IPS DF 6.9 (cell line): ENCODE measurements around the gene FNDC3B.
"Not testable (repeated sequence)": the region's sequence is repeated elsewhere in the genome, so short reads cannot be mapped to it uniquely, and the experiment has no call there.

ENCODE experiments used
- DNase-seq: peaks from one replicate; pipeline ENCODE4 v3.0.0-alpha.2; 2013; ENCODE audit warnings: low read depth, low spot score
- H3K27ac ChIP-seq: one replicate; pipeline ENCODE4 v1.5.1; 2013; ENCODE audit warnings: low read length, control low read depth
- H3K27me3 ChIP-seq: 2 replicates; pipeline ENCODE4 v1.6.1; 2013; ENCODE audit warnings: mild to moderate bottlenecking, low read length; ENCODE audit not compliant: control insufficient read depth, insufficient read depth
- H3K36me3 ChIP-seq: 2 replicates; pipeline ENCODE4 v1.6.1; 2013; ENCODE audit warnings: low read length; ENCODE audit not compliant: control insufficient read depth, insufficient read depth
- H3K4me1 ChIP-seq: 2 replicates; pipeline ENCODE4 v1.6.1; 2013; ENCODE audit warnings: low read length; ENCODE audit not compliant: control insufficient read depth, insufficient read depth
- H3K4me3 ChIP-seq: 2 replicates; pipeline ENCODE4 v1.5.1; 2013; ENCODE audit warnings: mild to moderate bottlenecking, low read length
- H3K9me3 ChIP-seq: 2 replicates; pipeline ENCODE4 v1.6.1; 2013; ENCODE audit warnings: low read length, inconsistent platforms; ENCODE audit not compliant: control insufficient read depth, insufficient read depth
- WGBS: extraction: QIAGEN DNeasy Blood & Tissue Kit; methylation state at CpG from one replicate; pipeline ENCODE4 v1.1.7; 2013; ENCODE audit warnings: mixed read lengths, missing lambda C conversion rate; ENCODE audit not compliant: insufficient read length, insufficient coverage; 5-methylcytosine and 5-hydroxymethylcytosine counted together

Gene FNDC3B

GRCh38 chr3:172356427-172356826 is 317.0 kb downstream of the FNDC3B start:
- Histone ChIP-seq H3K36me3 (peaks cover 4% of the 10 kb centered on the region; the same call in 1 of the 2 replicates), H3K27me3 (no peaks in the 10 kb centered on the region), H3K4me3 (no peak overlapping the region), H3K27ac (no peak overlapping the region), H3K4me1 (no peaks in the 10 kb centered on the region), H3K9me3 (no peaks in the 10 kb centered on the region)
- DNase-seq, result no peak
- no CpG with 5 or more reads among the region's 5 CpGs for WGBS

GRCh38 chr3:172357850-172358754 is 318.7 kb downstream of the FNDC3B start:
- H3K9me3 ChIP-seq, result no peaks in the 10 kb centered on the region
- DNase-seq, result no peak
- no CpG with 5 or more reads among the region's 6 CpGs for WGBS
- H3K36me3 ChIP-seq, result no peaks in the 10 kb centered on the region; the same call in 1 of the 2 replicates
- H3K27me3 ChIP-seq, result no peaks in the 10 kb centered on the region
- H3K4me1 ChIP-seq, result no peaks in the 10 kb centered on the region
- no peak overlapping the region for H3K4me3 ChIP-seq
- no peak overlapping the region for H3K27ac ChIP-seq

- Histone ChIP-seq H3K9me3 (no peaks in the 10 kb centered on the region), H3K36me3 (no peaks in the 10 kb centered on the region; the same call in 1 of the 2 replicates)
These were observed 319.9 kb downstream of the FNDC3B start for GRCh38 chr3:172359231-172359630.

GRCh38 chr3:172359996-172360395 is 320.6 kb downstream of the FNDC3B start:
- Histone ChIP-seq H3K27ac (no peak overlapping the region), H3K36me3 (no peaks in the 10 kb centered on the region; the same call in 1 of the 2 replicates), H3K4me1 (0 out of 2 replicates have a peak, but pooled peaks cover 2% of the 10 kb centered on the region), H3K27me3 (no peaks in the 10 kb centered on the region), H3K4me3 (no peak overlapping the region), H3K9me3 (no peaks in the 10 kb centered on the region)
- no CpG with 5 or more reads among the region's 2 CpGs for WGBS
- DNase-seq, result no peak

More at GRCh38 chr3:172359231-172359630, 319.9 kb downstream of the FNDC3B start:
- Histone ChIP-seq H3K27ac (no peak overlapping the region), H3K27me3 (no peaks in the 10 kb centered on the region), H3K4me1 (no peaks in the 10 kb centered on the region), H3K4me3 (no peak overlapping the region)
- no peak for DNase-seq
- WGBS, result no CpG with 5 or more reads among the region's 1 CpG

- Histone ChIP-seq H3K4me3 (no peak overlapping the region), H3K36me3 (no peaks in the 10 kb centered on the region; the same call in 1 of the 2 replicates), H3K9me3 (no peaks in the 10 kb centered on the region), H3K27me3 (no peaks in the 10 kb centered on the region), H3K4me1 (0 out of 2 replicates have a peak, but pooled peaks cover 2% of the 10 kb centered on the region), H3K27ac (no peak overlapping the region)
- WGBS, result no CpG with 5 or more reads among the region's 1 CpG
- no peak for DNase-seq
These were observed 323.2 kb downstream of the FNDC3B start for GRCh38 chr3:172362583-172362982.

- Histone ChIP-seq H3K4me1 (0 out of 2 replicates have a peak, but pooled peaks cover 2% of the 10 kb centered on the region), H3K27me3 (no peaks in the 10 kb centered on the region), H3K9me3 (no peaks in the 10 kb centered on the region), H3K27ac (no peak overlapping the region), H3K36me3 (no peaks in the 10 kb centered on the region; the same call in 1 of the 2 replicates), H3K4me3 (no peak overlapping the region)
- no CpG with 5 or more reads among the region's 3 CpGs for WGBS
- DNase-seq, result no peak
These were observed 325.1 kb downstream of the FNDC3B start for GRCh38 chr3:172364374-172365027.

GRCh38 chr3:172365028-172365567 is 325.7 kb downstream of the FNDC3B start:
- no peaks in the 10 kb centered on the region; the same call in 1 of the 2 replicates for H3K36me3 ChIP-seq

GRCh38 chr3:172367205-172368105 is 328.1 kb downstream of the FNDC3B start:
- Histone ChIP-seq H3K4me1 (0 out of 2 replicates have a peak, but pooled peaks cover 2% of the 10 kb centered on the region), H3K9me3 (no peaks in the 10 kb centered on the region), H3K27me3 (no peaks in the 10 kb centered on the region), H3K36me3 (no peaks in the 10 kb centered on the region; the same call in 1 of the 2 replicates), H3K4me3 (no peak overlapping the region), H3K27ac (no peak overlapping the region)
- DNase-seq, result no peak
- WGBS, result no CpG with 5 or more reads among the region's 9 CpGs

More at GRCh38 chr3:172365028-172365567, 325.7 kb downstream of the FNDC3B start:
- Histone ChIP-seq H3K4me3 (no peak overlapping the region), H3K9me3 (no peaks in the 10 kb centered on the region), H3K27ac (no peak overlapping the region), H3K4me1 (0 out of 2 replicates have a peak, but pooled peaks cover 2% of the 10 kb centered on the region), H3K27me3 (no peaks in the 10 kb centered on the region)
- no CpG with 5 or more reads among the region's 3 CpGs for WGBS
- no peak for DNase-seq

- H3K36me3 ChIP-seq, H3K27me3 ChIP-seq, H3K9me3 ChIP-seq, H3K27ac ChIP-seq, H3K4me3 ChIP-seq, DNase-seq, H3K4me1 ChIP-seq: not testable (repeated sequence)
- WGBS, result no CpG with 5 or more reads among the region's 5 CpGs
These were observed 329.2 kb downstream of the FNDC3B start for GRCh38 chr3:172368556-172368955.
